ENCODE measurements around the gene DYRK1B.

Gene DYRK1B

DNA sequence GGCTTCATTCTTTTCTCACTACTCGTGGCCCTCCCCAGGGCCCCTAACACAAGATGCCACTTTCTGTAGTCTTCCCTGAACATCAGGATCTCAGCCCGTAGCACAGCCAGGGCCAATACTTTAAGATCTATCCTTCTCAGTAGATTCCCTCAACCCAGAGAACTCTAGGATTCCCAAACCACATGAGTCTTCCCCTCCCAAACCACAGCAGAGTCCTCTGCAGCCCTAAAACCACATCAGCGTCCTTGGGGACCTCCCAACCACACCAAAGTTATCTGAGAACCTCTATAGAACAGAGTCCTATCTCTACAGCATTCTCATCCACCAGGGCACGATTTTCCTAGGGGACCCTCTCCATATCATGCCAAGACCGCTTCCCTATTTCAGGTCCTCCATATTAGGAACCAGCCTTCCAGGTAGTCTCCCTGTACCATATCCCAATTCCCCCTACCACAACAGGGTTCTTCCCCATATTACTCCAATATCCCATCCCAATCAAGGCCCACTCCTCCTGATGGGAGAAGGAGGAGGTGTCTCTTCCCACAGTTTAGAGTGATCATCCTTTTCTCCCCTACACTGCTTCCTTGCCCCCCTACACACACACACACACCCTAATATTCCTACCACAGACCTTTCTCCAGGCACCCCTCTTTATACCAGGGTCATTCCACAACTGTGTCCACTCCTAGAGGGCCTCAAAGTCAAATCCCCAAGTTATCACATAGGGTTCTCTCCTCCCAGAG lies 1.4 kb downstream of the DYRK1B start:
- no peak for TF ChIP-seq PAX5 (IDR thresholded peaks at IDR 0.05; ENCODE audit: insufficient read depth, low read length, severe bottlenecking)
- TF ChIP-seq POLR2A (IDR thresholded peaks at IDR 0.05; ENCODE audit: low read depth, low read length): no peak
- no peak for TF ChIP-seq SPI1 (IDR thresholded peaks at IDR 0.05; ENCODE audit: low read depth, low read length)
- DNase-seq (ENCODE audit: insufficient read length, low spot score) (no peak), FAIRE-seq (no peak)

DNA sequence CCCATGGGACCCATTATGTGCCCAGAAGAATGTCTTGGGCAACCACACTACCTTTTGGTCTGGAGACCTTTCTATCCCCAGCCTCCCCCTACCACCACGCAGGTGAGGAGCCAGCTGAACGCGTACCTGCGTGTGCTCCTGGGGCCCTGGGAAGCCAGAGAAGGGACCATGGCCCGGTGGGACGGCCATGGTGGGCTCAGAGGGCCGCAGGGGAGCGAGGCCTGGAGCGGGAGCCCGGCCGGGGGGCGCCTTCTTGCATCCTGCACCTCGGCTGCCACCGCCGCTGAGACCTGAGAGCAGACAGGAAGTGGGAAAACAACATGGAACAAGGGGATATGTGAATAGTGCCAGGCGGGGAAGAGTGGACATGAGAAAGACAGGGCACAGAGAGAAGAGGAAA lies 2.3 kb downstream of the DYRK1B start:
- FAIRE-seq (no peak), DNase-seq (ENCODE audit: insufficient read length, low spot score) (no peak)
- TF ChIP-seq TAF1 (IDR thresholded peaks at IDR 0.05; ENCODE audit: low read depth, low read length) (no peak), SPI1 (IDR thresholded peaks at IDR 0.05; ENCODE audit: low read depth, low read length) (no peak), PAX5 (IDR thresholded peaks at IDR 0.05; ENCODE audit: insufficient read depth, low read length, severe bottlenecking) (no peak), POU2F2 (IDR thresholded peaks at IDR 0.05; ENCODE audit: low read depth, low read length) (no peak), POLR2AphosphoS5 (IDR thresholded peaks at IDR 0.05; ENCODE audit: low read depth, low read length) (no peak)

DNA sequence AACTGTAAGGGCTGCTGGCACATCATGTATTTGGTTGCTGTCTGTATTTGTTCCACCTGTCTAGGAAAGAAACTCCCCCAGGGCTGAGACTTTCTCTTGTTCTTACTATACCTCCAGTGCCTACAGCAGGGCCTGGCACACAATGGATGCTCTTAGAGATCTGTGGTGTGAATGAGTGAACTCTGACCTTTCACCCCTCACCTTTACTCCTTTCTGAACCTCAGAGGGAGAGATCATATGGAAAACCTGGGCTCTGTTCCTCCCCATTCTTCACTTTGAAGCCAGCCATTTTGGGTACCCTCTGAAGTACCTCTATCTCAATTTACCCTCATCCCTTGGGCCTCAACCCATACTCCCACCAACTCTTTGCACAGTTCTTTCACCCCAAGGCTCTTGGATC lies 3.1 kb downstream of the DYRK1B start:
- TF ChIP-seq PAX5 (IDR thresholded peaks at IDR 0.05; ENCODE audit: insufficient read depth, low read length, severe bottlenecking): no peak
- FAIRE-seq (no peak), DNase-seq (ENCODE audit: insufficient read length, low spot score) (no peak)

DNA sequence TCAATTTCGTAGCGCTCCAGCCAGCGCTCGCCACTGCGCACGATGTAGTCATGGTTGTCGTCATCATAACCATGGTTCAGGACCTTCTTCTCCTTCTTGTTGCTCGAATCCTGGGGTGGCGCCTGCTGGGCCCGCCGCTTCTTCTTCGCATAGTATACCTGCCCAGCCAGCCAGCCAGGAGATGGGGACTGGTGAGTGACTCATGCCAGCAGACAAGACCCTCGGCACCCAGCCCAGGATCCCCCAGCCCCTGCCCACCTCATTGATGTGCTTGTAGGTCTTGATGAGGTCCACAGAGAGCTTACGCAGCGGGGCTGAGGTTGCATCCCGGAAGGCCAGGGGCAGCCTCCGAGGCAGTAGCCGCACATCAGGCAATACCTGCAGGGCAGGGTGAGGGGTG lies 3.6 kb downstream of the DYRK1B start:
- no peak for TF ChIP-seq POLR2A (IDR thresholded peaks at IDR 0.05; ENCODE audit: low read depth, low read length)
- no peak for TF ChIP-seq PAX5 (IDR thresholded peaks at IDR 0.05; ENCODE audit: insufficient read depth, low read length, severe bottlenecking)
- TF ChIP-seq POLR2AphosphoS5 (IDR thresholded peaks at IDR 0.05; ENCODE audit: low read depth, low read length): no peak
- TF ChIP-seq POU2F2 (IDR thresholded peaks at IDR 0.05; ENCODE audit: low read depth, low read length): no peak
- no peak for TF ChIP-seq SPI1 (IDR thresholded peaks at IDR 0.05; ENCODE audit: low read depth, low read length)
- TF ChIP-seq TAF1 (IDR thresholded peaks at IDR 0.05; ENCODE audit: low read depth, low read length): no peak
- no peak for FAIRE-seq
- no peak for DNase-seq (ENCODE audit: insufficient read length, low spot score)

DNA sequence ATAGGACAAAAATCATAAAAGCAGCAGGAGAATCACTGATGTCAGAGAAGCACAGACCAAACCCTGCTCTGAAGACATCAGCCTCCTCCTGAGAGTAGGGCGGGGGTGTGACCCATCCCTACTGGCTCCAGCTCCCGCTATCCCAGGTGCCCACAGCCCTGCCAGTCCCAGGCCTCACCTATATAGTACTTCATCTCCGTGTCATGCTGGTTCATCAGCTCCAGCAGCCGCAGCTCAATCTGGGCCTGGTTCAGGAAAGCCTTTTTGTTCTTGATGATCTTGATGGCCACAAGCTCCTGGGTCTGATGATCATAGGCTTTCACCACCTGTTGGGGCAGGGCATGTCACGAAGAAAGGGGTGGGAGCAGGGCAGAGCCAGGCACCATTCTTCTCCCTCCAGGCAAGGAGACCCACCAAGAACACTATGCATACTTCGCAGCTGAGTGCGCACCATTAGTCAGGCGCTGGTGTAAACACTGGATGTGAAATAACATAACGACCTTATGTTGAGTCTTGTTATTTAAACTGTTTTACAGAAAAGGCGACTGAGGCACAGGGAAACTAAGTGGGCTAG lies 4.2 kb downstream of the DYRK1B start:
- TF ChIP-seq POU2F2 (IDR thresholded peaks at IDR 0.05; ENCODE audit: low read depth, low read length): no peak
- TF ChIP-seq POLR2A (IDR thresholded peaks at IDR 0.05; ENCODE audit: low read depth, low read length): no peak
- TF ChIP-seq SPI1 (IDR thresholded peaks at IDR 0.05; ENCODE audit: low read depth, low read length): no peak
- TF ChIP-seq PAX5 (IDR thresholded peaks at IDR 0.05; ENCODE audit: insufficient read depth, low read length, severe bottlenecking): no peak
- no peak for TF ChIP-seq TAF1 (IDR thresholded peaks at IDR 0.05; ENCODE audit: low read depth, low read length)
- TF ChIP-seq POLR2AphosphoS5 (IDR thresholded peaks at IDR 0.05; ENCODE audit: low read depth, low read length): no peak
- DNase-seq (ENCODE audit: insufficient read length, low spot score) (no peak), FAIRE-seq (no peak)

DNA sequence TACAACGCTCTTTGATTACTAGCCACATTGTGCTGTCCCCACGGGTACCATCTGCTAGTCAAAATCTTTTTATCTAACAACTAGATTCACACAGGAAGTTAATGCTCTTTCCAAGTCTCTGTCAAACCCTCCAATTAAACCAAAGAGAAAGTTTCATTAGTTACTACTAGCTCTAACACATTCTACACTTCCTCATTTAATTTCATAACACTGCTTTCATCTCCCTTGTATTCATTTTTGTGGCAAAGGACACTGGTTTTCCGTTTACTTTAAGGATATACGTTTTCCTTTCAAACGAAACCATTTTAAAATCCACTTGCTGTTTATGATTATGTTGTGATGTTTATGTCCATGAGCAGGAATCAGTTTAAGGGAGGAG lies 5.3 kb downstream of the DYRK1B start:
- TF ChIP-seq PAX5 (IDR thresholded peaks at IDR 0.05; ENCODE audit: insufficient read depth, low read length, severe bottlenecking): no peak
- peak; percentile 59; the same call in 1 of the 2 replicates for TF ChIP-seq SPI1 (IDR thresholded peaks at IDR 0.05; ENCODE audit: low read depth, low read length)
- DNase-seq (ENCODE audit: insufficient read length, low spot score) (no peak), FAIRE-seq (peak; percentile 50)

DNA sequence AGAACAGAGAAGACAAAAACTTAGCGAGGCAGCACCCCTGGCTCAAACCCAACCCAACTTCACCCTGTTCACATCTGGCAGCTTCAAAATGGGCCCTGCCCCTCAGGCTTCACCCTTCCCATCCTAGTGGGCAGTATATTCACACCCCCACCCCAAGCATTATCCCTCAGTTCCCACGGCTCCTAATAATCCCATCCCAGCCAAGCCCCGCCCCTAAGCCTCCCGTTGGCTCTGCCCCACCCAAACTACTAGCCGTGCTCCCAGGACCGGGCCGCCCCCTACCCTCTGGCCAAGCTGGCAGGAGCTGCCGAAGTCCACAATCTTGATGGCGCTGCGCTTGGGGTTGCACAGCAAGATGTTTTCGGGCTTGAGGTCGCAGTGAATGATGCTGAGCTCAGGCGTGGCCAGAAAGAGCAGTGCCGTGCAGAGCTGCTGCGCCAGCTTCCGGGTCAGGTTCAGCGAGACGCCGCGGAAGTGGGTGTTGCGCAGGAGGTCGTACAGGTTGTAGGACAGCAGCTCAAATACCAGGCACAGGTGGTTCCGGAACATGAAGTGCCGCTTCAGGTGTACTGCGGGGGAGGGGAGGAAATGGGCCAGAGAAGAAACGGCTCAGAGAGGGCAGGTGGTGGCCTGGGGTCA lies 5.8 kb downstream of the DYRK1B start:
- TF ChIP-seq TAF1 (IDR thresholded peaks at IDR 0.05; ENCODE audit: low read depth, low read length) (no peak), POLR2AphosphoS5 (IDR thresholded peaks at IDR 0.05; ENCODE audit: low read depth, low read length) (no peak), PAX5 (IDR thresholded peaks at IDR 0.05; ENCODE audit: insufficient read depth, low read length, severe bottlenecking) (no peak)
- FAIRE-seq: no peak
- no peak for DNase-seq (ENCODE audit: insufficient read length, low spot score)

DNA sequence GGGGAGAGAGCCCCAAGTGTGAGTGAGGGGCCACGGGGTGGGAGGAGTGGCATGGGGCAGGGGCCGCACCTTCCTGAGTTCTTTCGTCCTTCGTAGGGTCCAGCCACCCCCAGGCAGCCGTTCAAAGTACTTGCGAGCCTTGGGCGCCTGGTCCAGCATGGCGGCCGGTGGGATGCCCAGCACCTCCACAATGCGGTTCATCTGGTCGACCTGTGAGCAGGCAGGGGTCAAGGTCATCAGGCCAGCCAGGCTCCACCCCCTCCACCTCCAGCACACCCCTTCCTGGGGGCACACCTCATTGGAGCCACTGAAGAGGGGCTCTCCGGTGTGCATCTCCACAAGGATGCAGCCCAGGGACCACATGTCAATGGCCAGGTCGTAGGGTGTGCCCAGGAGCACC lies 6.7 kb downstream of the DYRK1B start:
- FAIRE-seq (no peak), DNase-seq (ENCODE audit: insufficient read length, low spot score) (no peak)
- TF ChIP-seq PAX5 (IDR thresholded peaks at IDR 0.05; ENCODE audit: insufficient read depth, low read length, severe bottlenecking): no peak
- TF ChIP-seq TAF1 (IDR thresholded peaks at IDR 0.05; ENCODE audit: low read depth, low read length): no peak
- no peak for TF ChIP-seq POLR2AphosphoS5 (IDR thresholded peaks at IDR 0.05; ENCODE audit: low read depth, low read length)
- no peak for TF ChIP-seq POLR2A (IDR thresholded peaks at IDR 0.05; ENCODE audit: low read depth, low read length)
- no peak for TF ChIP-seq SPI1 (IDR thresholded peaks at IDR 0.05; ENCODE audit: low read depth, low read length)
- no peak for TF ChIP-seq POU2F2 (IDR thresholded peaks at IDR 0.05; ENCODE audit: low read depth, low read length)

DNA sequence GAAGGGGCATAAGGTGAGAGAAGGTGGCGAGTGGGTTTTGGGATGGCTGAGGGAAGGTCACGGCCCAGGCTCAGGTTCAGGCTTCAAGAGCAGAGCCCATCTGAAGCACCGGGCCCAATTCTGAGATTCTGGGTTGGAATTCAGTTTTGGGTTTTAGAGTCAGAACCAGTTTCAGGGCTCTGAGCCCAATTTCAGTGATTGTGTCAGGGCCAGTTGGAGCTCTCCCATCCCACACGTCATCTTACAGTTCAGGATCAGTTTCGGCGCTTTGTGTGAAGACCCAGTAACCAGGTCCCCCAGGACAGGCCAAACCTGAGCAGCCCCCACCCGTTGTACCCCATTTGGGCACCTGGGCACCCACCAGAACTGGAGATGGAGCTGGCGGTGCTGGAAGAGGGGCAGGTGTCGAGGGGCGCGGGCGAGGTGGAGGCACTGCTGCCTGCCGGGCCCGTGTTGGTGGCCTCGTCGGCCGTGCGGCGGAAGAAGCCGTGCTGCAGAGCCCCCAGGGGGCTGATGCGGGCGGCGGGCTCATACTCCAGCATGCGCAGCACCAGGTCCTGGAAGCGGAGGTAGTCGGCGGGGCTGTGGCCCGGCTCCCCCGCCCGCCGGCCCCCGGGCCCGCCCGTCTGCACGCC lies 7.5 kb downstream of the DYRK1B start:
- DNase-seq (ENCODE audit: insufficient read length, low spot score) (no peak), FAIRE-seq (no peak)
- TF ChIP-seq POU2F2 (IDR thresholded peaks at IDR 0.05; ENCODE audit: low read depth, low read length) (no peak), TAF1 (IDR thresholded peaks at IDR 0.05; ENCODE audit: low read depth, low read length) (no peak), SPI1 (IDR thresholded peaks at IDR 0.05; ENCODE audit: low read depth, low read length) (no peak), POLR2A (IDR thresholded peaks at IDR 0.05; ENCODE audit: low read depth, low read length) (no peak), POLR2AphosphoS5 (IDR thresholded peaks at IDR 0.05; ENCODE audit: low read depth, low read length) (no peak), PAX5 (IDR thresholded peaks at IDR 0.05; ENCODE audit: insufficient read depth, low read length, severe bottlenecking) (no peak)

DNA sequence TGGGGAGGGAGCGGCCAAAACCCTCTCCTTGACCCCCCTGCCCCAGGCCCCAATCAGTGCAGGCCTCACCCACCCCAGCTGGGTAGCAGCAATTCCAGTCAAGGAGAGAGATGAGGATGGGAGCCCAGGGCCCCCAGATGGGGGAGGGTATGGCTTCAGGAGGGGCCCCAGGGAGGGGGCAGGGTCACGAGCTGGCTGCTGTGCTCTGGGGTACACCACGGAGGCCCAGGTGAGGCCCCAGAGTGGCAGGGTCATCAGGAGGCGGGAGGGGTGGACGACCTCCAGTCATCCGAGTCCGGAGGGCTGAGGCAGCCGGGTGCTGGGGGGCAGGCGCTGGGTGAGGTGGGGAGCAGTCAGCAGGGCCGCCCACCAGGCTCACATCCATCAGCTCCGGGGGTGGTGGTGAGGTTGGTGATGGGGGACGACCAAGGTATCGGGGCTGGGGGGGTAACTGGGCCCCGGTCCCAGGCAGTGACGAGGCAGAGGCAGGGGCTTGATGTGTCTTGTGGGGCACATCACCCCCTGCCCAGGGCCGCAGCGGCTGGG lies 8.4 kb downstream of the DYRK1B start:
- TF ChIP-seq POLR2AphosphoS5 (IDR thresholded peaks at IDR 0.05; ENCODE audit: low read depth, low read length) (no peak), TAF1 (IDR thresholded peaks at IDR 0.05; ENCODE audit: low read depth, low read length) (no peak), POLR2A (IDR thresholded peaks at IDR 0.05; ENCODE audit: low read depth, low read length) (no peak), SPI1 (IDR thresholded peaks at IDR 0.05; ENCODE audit: low read depth, low read length) (no peak), POU2F2 (IDR thresholded peaks at IDR 0.05; ENCODE audit: low read depth, low read length) (no peak), PAX5 (IDR thresholded peaks at IDR 0.05; ENCODE audit: insufficient read depth, low read length, severe bottlenecking) (no peak)
- FAIRE-seq: no peak
- no peak for DNase-seq (ENCODE audit: insufficient read length, low spot score)
